HL-60 (cell line): Measurements from ENCODE around the gene RIC3.

Experiments
- GABPA ChIP-seq: IDR thresholded peaks from 2 replicates; pipeline ENCODE4 v1.6.1; 2012; ENCODE audit warnings: low read depth
- POLR2AphosphoS5 ChIP-seq: IDR thresholded peaks from 2 replicates; pipeline ENCODE4 v1.6.1; 2012; ENCODE audit warnings: low read depth
- TF ChIP-seq, protein P1 (sequence below): IDR thresholded peaks from one replicate; pipeline ENCODE4 v1.5.1; 2011; ENCODE audit warnings: low read length, control low read depth, inconsistent platforms; ENCODE audit not compliant: insufficient read depth

DNA sequence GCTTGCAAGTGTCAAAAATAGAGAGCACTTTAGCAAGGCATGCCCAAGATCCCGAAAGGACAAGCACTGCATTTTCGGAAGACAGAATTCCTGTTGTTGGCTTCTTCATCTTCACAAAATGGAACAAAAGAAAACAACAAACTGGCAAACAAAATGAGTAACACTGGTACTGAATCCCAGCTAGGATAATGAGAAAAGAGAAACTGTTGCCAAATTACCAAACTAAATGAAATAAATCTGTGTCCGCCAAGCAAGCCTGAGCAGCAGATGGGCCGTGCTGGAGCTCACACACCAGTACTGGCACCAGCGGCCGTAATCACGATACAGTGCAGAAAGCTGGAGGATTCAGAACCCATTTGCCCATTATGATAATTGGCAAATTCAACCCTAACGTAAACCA is 57.2 kb downstream of the RIC3 start:
- TF ChIP-seq, protein P1, sequence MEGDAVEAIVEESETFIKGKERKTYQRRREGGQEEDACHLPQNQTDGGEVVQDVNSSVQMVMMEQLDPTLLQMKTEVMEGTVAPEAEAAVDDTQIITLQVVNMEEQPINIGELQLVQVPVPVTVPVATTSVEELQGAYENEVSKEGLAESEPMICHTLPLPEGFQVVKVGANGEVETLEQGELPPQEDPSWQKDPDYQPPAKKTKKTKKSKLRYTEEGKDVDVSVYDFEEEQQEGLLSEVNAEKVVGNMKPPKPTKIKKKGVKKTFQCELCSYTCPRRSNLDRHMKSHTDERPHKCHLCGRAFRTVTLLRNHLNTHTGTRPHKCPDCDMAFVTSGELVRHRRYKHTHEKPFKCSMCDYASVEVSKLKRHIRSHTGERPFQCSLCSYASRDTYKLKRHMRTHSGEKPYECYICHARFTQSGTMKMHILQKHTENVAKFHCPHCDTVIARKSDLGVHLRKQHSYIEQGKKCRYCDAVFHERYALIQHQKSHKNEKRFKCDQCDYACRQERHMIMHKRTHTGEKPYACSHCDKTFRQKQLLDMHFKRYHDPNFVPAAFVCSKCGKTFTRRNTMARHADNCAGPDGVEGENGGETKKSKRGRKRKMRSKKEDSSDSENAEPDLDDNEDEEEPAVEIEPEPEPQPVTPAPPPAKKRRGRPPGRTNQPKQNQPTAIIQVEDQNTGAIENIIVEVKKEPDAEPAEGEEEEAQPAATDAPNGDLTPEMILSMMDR, result no peak
- TF ChIP-seq GABPA (no peak), POLR2AphosphoS5 (no peak)
